ENCODE results near the gene SERBP1.

DNA sequence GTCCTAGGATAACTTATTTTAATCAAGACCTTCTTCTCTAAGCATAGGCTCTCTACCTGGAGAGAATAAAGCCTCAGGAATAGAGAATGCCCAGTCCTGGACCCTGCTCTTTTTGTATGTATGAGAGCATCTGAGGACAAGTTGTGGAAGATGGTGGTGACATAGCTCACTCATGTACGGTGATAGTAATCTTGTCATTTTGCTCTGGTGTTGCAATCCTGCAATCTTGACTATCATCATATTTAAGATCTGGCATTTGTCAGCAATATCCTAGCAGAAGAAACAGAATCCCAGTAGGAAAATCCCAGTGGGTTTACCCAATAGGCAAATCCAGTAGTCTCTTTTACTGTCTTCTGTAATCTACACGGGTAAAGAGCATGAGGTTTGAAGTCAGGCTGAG is 21.6 kb upstream of the SERBP1 start:
- TF ChIP-seq JUN (IDR thresholded peaks at IDR 0.05; ENCODE audit: low read depth, low read length) (no peak), POLR2A (IDR thresholded peaks at IDR 0.05; ENCODE audit: control extremely low read depth in 1 of 2, low read depth in 2 of 2, low read length in 2 of 2) (no peak), EZH2 (IDR thresholded peaks at IDR 0.05; ENCODE audit: low read depth, low read length, severe bottlenecking) (no peak), EP300 (IDR thresholded peaks at IDR 0.05; ENCODE audit: borderline replicate concordance in 1 of 2, low read depth in 2 of 2, low read length in 2 of 2) (no peak), BRCA1 (IDR thresholded peaks at IDR 0.05; ENCODE audit: low read depth, low read length) (no peak), GTF2F1 (IDR thresholded peaks at IDR 0.05; ENCODE audit: borderline replicate concordance, low read depth, low read length) (no peak), RBBP5 (IDR thresholded peaks at IDR 0.05; ENCODE audit: borderline replicate concordance, low read depth, low read length) (no peak), BACH1 (IDR thresholded peaks at IDR 0.05; ENCODE audit: low read length) (no peak), TAF1 (IDR thresholded peaks at IDR 0.05; ENCODE audit: low read depth, low read length) (no peak)
- TF ChIP-seq, protein P1, sequence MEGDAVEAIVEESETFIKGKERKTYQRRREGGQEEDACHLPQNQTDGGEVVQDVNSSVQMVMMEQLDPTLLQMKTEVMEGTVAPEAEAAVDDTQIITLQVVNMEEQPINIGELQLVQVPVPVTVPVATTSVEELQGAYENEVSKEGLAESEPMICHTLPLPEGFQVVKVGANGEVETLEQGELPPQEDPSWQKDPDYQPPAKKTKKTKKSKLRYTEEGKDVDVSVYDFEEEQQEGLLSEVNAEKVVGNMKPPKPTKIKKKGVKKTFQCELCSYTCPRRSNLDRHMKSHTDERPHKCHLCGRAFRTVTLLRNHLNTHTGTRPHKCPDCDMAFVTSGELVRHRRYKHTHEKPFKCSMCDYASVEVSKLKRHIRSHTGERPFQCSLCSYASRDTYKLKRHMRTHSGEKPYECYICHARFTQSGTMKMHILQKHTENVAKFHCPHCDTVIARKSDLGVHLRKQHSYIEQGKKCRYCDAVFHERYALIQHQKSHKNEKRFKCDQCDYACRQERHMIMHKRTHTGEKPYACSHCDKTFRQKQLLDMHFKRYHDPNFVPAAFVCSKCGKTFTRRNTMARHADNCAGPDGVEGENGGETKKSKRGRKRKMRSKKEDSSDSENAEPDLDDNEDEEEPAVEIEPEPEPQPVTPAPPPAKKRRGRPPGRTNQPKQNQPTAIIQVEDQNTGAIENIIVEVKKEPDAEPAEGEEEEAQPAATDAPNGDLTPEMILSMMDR (IDR thresholded peaks at IDR 0.05; ENCODE audit: control extremely low read depth in 1 of 3, insufficient read depth in 1 of 3, low read depth in 1 of 3, low read length in 3 of 3), result no peak
- TF ChIP-seq, protein P2, sequence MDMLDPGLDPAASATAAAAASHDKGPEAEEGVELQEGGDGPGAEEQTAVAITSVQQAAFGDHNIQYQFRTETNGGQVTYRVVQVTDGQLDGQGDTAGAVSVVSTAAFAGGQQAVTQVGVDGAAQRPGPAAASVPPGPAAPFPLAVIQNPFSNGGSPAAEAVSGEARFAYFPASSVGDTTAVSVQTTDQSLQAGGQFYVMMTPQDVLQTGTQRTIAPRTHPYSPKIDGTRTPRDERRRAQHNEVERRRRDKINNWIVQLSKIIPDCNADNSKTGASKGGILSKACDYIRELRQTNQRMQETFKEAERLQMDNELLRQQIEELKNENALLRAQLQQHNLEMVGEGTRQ (IDR thresholded peaks at IDR 0.05; ENCODE audit: low read length), result no peak
